Measurements from ENCODE around the gene PITPNM3. TPM values are rescaled to one million over a fixed set of nuclear protein-coding genes. Genes with fewer than 3 reads are reported as not detected.
"Not testable (repeated sequence)": the region's sequence is repeated elsewhere in the genome, so short reads cannot be mapped to it uniquely, and the experiment has no call there.

PITPNM3 gene
- total RNA-seq, 1 donor from 2014 or later: 0.72 TPM

- DNase-seq (ENCODE audit: low read depth): no peak
These were observed 54.2 kb downstream of the PITPNM3 start for GRCh38 chr17:6502142-6502541.

- no peak for DNase-seq (ENCODE audit: low read depth)
These were observed 55.0 kb downstream of the PITPNM3 start for GRCh38 chr17:6501359-6501758.

GRCh38 chr17:6498901-6499540 lies 57.3 kb downstream of the PITPNM3 start:
- DNase-seq (ENCODE audit: low read depth): no peak

- DNase-seq (ENCODE audit: low read depth): no peak
These were observed 58.0 kb downstream of the PITPNM3 start for GRCh38 chr17:6498356-6498755.

GRCh38 chr17:6497496-6498221 lies 58.7 kb downstream of the PITPNM3 start:
- peak; percentile 57 for DNase-seq (ENCODE audit: low read depth)

- DNase-seq (ENCODE audit: low read depth): peak; percentile 76
These were observed 59.5 kb downstream of the PITPNM3 start for GRCh38 chr17:6496640-6497441.

- no peak for DNase-seq (ENCODE audit: low read depth)
These were observed 60.3 kb downstream of the PITPNM3 start for GRCh38 chr17:6496116-6496481.

- no peak for DNase-seq (ENCODE audit: low read depth)
These were observed 60.8 kb downstream of the PITPNM3 start for GRCh38 chr17:6495450-6496115.

- no peak for DNase-seq (ENCODE audit: low read depth)
These were observed 62.0 kb downstream of the PITPNM3 start for GRCh38 chr17:6494239-6494941.

GRCh38 chr17:6492892-6493674 lies 63.3 kb downstream of the PITPNM3 start:
- DNase-seq (ENCODE audit: low read depth): no peak

GRCh38 chr17:6491071-6491700 lies 65.2 kb downstream of the PITPNM3 start:
- no peak for DNase-seq (ENCODE audit: low read depth)

GRCh38 chr17:6489016-6489550 lies 67.3 kb downstream of the PITPNM3 start:
- DNase-seq (ENCODE audit: low read depth): no peak

GRCh38 chr17:6488008-6488539 lies 68.3 kb downstream of the PITPNM3 start:
- no peak for DNase-seq (ENCODE audit: low read depth)

GRCh38 chr17:6487251-6488007 lies 68.9 kb downstream of the PITPNM3 start:
- peak; percentile 81 for DNase-seq (ENCODE audit: low read depth)

GRCh38 chr17:6485646-6486412 lies 70.5 kb downstream of the PITPNM3 start:
- DNase-seq (ENCODE audit: low read depth): no peak

- DNase-seq (ENCODE audit: low read depth): no peak
These were observed 72.8 kb downstream of the PITPNM3 start for GRCh38 chr17:6483507-6483906.

GRCh38 chr17:6482796-6483195 lies 73.6 kb downstream of the PITPNM3 start:
- DNase-seq (ENCODE audit: low read depth): not testable (repeated sequence)

GRCh38 chr17:6482105-6482455 lies 74.3 kb downstream of the PITPNM3 start:
- no peak for DNase-seq (ENCODE audit: low read depth)
